B cell (primary cell): ENCODE data around the gene HYI. TPM values are rescaled to one million over a fixed set of nuclear protein-coding genes. Genes with fewer than 3 reads are reported as not detected.
"Not testable (repeated sequence)": the region's sequence is repeated elsewhere in the genome, so short reads cannot be mapped to it uniquely, and the experiment has no call there.

Experiments used
- ATAC-seq: fragments of 200-7000 bp; cut with Tn5 transposase; one replicate; pipeline ENCODE4 v1.10.0; 2021; ENCODE audit warnings: low read depth, mild to moderate bottlenecking, moderate number of reproducible peaks, moderate library complexity
- CTCF ChIA-PET: fragments of 350-600 bp; sonication (Branson Sonifier 250); formaldehyde crosslinking; loops from one replicate; lab custom pipeline; 2021; ENCODE audit warnings: antibody characterized with exemption, inconsistent platforms; lab: Charles Lee
- POLR2A ChIA-PET: fragments of 350-600 bp; sonication (Branson Sonifier 250); formaldehyde crosslinking; loops from one replicate; lab custom pipeline; 2021; ENCODE audit warnings: antibody characterized with exemption; lab: Charles Lee
- DNase-seq: peaks from one replicate; pipeline ENCODE4 v3.0.0; 2013
- H2AFZ ChIP-seq: 2 replicates; pipeline ENCODE4 v1.6.1; 2012; ENCODE audit warnings: mild to moderate bottlenecking, low read depth, low read length; ENCODE audit not compliant: insufficient read depth, poor library complexity, severe bottlenecking
- H3K27ac ChIP-seq, 2 donors: 1 replicate in 1 of 2; 2 replicates in 1 of 2; pipeline ENCODE4 v1.5.1; 2012 to 2013; ENCODE audit warnings: low read length in 2 of 2, mild to moderate bottlenecking in 2 of 2, moderate library complexity in 1 of 2
- H3K27me3 ChIP-seq, 4 experiments: fragments of 200-600 bp in 1 of 4; sonication (generic) in 1 of 4; replicated peaks in 1 of 4; 1 replicate in 2 of 4; 2 replicates in 2 of 4; pipeline versions ENCODE4 v1.6.1 to v1.7.0; 2013 to 2016; ENCODE audit warnings: low read length in 3 of 4, mild to moderate bottlenecking in 2 of 4, mixed read lengths in 1 of 4, moderate library complexity in 1 of 4; ENCODE audit not compliant: insufficient read depth in 4 of 4, control insufficient read depth in 3 of 4; ENCODE audit errors: control extremely low read depth in 1 of 4
- H3K36me3 ChIP-seq, 2 experiments: replicated peaks in 1 of 2; 1 replicate in 1 of 2; 2 replicates in 1 of 2; pipeline versions ENCODE4 v1.6.1 to v1.7.1; 2013; ENCODE audit warnings: low read length in 1 of 2; ENCODE audit not compliant: insufficient read depth in 2 of 2, control insufficient read depth in 1 of 2; ENCODE audit errors: control extremely low read depth in 1 of 2, extremely low read depth in 1 of 2
- H3K4me1 ChIP-seq, 2 donors: fragments of 200-600 bp in 1 of 2; sonication (generic) in 1 of 2; 1 replicate in 1 of 2; 2 replicates in 1 of 2; pipeline versions ENCODE4 v1.5.1 to v1.6.1; 2013 to 2017; ENCODE audit warnings: low read length in 2 of 2; ENCODE audit not compliant: control insufficient read depth in 2 of 2, insufficient read depth in 2 of 2
- H3K4me2 ChIP-seq: replicated peaks from 2 replicates; pipeline ENCODE3; 2012; ENCODE audit warnings: mild to moderate bottlenecking, low read depth, low read length; ENCODE audit not compliant: poor library complexity, severe bottlenecking
- H3K4me3 ChIP-seq, 5 experiments: fragments of 200-600 bp in 1 of 5; sonication (generic) in 1 of 5; 1 replicate in 3 of 5; 2 replicates in 2 of 5; pipeline versions ENCODE4 v1.5.1 to v1.7.0; 2011 to 2016; ENCODE audit warnings: low read length in 4 of 5, mild to moderate bottlenecking in 4 of 5, low read depth in 2 of 5, control low read depth in 1 of 5, moderate library complexity in 1 of 5; ENCODE audit not compliant: insufficient read depth in 1 of 5; ENCODE audit errors: control extremely low read depth in 1 of 5, extremely low read depth in 1 of 5
- H3K79me2 ChIP-seq: fragments of 200-600 bp; sonication (generic); one replicate; pipeline ENCODE4 v1.6.0; 2016; ENCODE audit warnings: low read length; ENCODE audit not compliant: control insufficient read depth, insufficient read depth
- H3K9ac ChIP-seq: fragments of 200-600 bp; sonication (generic); 2 replicates; pipeline ENCODE4 v1.6.1; 2017; ENCODE audit warnings: mild to moderate bottlenecking, low read length, moderate library complexity
- H3K9me3 ChIP-seq, 3 donors: one replicate each; pipeline versions ENCODE4 v1.6.1 to v1.7.1; 2013; ENCODE audit warnings: low read length in 2 of 3; ENCODE audit not compliant: control insufficient read depth in 2 of 3, insufficient read depth in 1 of 3; ENCODE audit errors: control extremely low read depth in 1 of 3
- H4K20me1 ChIP-seq: 2 replicates; pipeline ENCODE4 v1.6.0; 2012; ENCODE audit warnings: mild to moderate bottlenecking, low read length; ENCODE audit not compliant: insufficient read depth, control insufficient read depth, poor library complexity, severe bottlenecking
- H3K27ac Mint-ChIP-seq: one replicate; pipeline ENCODE4 v1.8.0; 2021; ENCODE audit warnings: mixed read lengths
- H3K27me3 Mint-ChIP-seq: one replicate; pipeline ENCODE4 v1.8.0; 2021; ENCODE audit warnings: mixed read lengths
- H3K4me1 Mint-ChIP-seq: one replicate; pipeline ENCODE4 v1.8.0; 2021; ENCODE audit warnings: mixed read lengths
- H3K4me3 Mint-ChIP-seq: one replicate; pipeline ENCODE4 v1.8.0; 2021; ENCODE audit warnings: mixed read lengths
- H3K9me3 Mint-ChIP-seq: one replicate; pipeline ENCODE4 v1.8.0; 2022; ENCODE audit warnings: mixed read lengths; ENCODE audit not compliant: insufficient read depth
- EZH2 ChIP-seq: IDR thresholded peaks from 2 replicates; pipeline ENCODE4 v1.6.1; 2012; ENCODE audit warnings: borderline replicate concordance, low read depth, mild to moderate bottlenecking, moderate library complexity, low read length; ENCODE audit not compliant: insufficient read depth, poor library complexity, severe bottlenecking
- WGBS: methylation state at CpG from one replicate; pipeline ENCODE4 v1.1.5; 2013; ENCODE audit warnings: missing lambda C conversion rate; ENCODE audit not compliant: insufficient coverage; 5-methylcytosine and 5-hydroxymethylcytosine counted together
- intact Hi-C: fragments of 100-400 bp; cut with micrococcal nuclease; formaldehyde crosslinking; loops from one replicate; pipeline ENCODE4 v1.10.0; 2022
- polyA minus RNA-seq: library from RNA; depleted of rRNA, polyadenylated mRNA; stranded (reverse); fragments of >200 nt; gene quantifications from 2 replicates; pipeline ENCODE4 v1.2.3, GENCODE V29; 2012
- polyA plus RNA-seq: library from polyadenylated mRNA; depleted of rRNA; stranded (reverse); fragments of >200 nt; gene quantifications from 2 replicates; pipeline ENCODE4 v1.2.3, GENCODE V29; 2012
- total RNA-seq, 2 donors: library from RNA; stranded (reverse); fragments of 120-200 nt in 1 of 2; gene quantifications; 1 replicate in 1 of 2; 2 replicates in 1 of 2; pipeline versions ENCODE4 v1.2.3 to v1.2.4, GENCODE V29; 2013 to 2022
- TF ChIP-seq, protein P1 (sequence below): fragments of 200-600 bp; IDR thresholded peaks from one replicate; pipeline ENCODE4 v1.8.0; 2022; ENCODE audit warnings: antibody characterized with exemption, mild to moderate bottlenecking

Gene HYI, protein sequence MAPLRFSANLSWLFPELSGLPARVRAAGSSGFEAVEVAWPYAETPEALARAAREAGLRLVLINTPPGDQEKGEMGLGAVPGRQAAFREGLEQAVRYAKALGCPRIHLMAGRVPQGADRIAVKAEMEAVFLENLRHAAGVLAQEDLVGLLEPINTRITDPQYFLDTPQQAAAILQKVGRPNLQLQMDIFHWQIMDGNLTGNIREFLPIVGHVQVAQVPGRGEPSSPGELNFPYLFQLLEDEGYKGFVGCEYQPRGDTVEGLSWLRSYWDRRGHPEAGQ
- 26.5 and 29.0 TPM in 2 replicates for total RNA-seq
- 6.8 TPM for total RNA-seq (2013)
- 10.5 and 21.0 TPM in 2 replicates for polyA plus RNA-seq
- polyA minus RNA-seq, result 4.4 and 10.2 TPM in 2 replicates

DNA sequence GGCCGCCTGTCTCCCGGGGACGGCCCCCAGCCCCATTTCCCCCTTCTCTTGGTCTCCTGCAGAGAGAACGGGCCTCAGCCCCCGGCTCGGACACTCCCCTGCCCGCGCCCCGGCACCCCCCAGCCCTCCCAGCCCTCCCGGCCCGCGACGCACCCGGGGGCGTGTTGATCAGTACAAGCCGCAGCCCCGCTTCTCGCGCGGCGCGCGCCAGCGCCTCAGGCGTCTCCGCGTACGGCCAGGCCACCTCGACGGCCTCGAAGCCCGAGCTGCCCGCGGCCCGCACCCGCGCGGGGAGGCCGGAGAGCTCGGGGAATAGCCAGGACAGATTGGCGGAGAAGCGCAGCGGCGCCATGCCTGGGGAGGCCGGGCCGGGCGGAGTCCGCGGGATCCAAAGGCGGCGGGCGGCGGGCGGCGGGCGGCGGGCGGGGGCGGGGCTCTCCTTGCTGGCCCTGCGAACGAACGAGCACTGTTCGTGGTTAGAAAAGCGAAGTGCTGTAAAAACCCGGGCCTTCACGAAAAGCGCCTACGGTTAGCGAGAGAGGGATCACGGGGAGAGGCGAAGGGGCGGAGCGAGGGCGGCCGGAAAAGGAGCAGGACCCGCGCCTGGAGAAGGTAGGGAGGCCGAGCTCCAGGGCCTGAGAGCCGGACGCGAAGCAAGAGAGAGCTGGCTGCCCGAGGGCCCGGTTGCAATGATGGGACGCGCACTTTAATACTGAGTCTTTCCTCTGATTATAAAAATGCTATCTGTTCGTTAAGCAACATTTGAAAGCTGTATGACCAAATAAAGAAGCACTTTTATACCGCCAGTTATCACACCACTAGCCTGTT is at the start of gene HYI:
Gene HYI, minus strand, starts transcription at position 490 of the 828 bp plus-strand sequence. Its CDS starts 138 bp downstream, at position 352.
- Mint-ChIP-seq H3K27ac (peak within 1 kb of the TSS; percentile 92), H3K27me3 (peaks cover 21% of the 10 kb centered on the region), H3K4me1 (peaks cover 21% of the 10 kb centered on the region), H3K4me3 (peak within 1 kb of the TSS; percentile 97), H3K9me3 (no peaks in the 10 kb centered on the region)
- Histone ChIP-seq H3K9me3 (no peaks in the 10 kb centered on the region), H3K27me3 (peaks cover 0 to 12% (median 9%) of the 10 kb centered on the region in 4 experiments), H2AFZ (peak within 1 kb of the TSS; percentile 78), H3K36me3 (peaks cover 0 to 19% of the 10 kb centered on the region in 2 experiments), H3K4me3 (peak within 1 kb of the TSS; percentile 54 to 83 (median 72)), H4K20me1 (no peaks in the 10 kb centered on the region), H3K79me2 (no peaks in the 10 kb centered on the region), H3K4me1 (peaks cover 8 to 9% of the 10 kb centered on the region in 2 donors), H3K9ac (peak within 1 kb of the TSS; percentile 72), H3K27ac (peak within 1 kb of the TSS in 1 of 2 donors; percentile 12), H3K4me2 (peak within 1 kb of the TSS; percentile 85)
- DNase-seq (peak; percentile 72), ATAC-seq (peak; percentile 71)
- CTCF ChIA-PET, result interaction anchor here (0.7 kb wide), 1 partner anchor 226 kb away, joined by 3 read pairs; no protein-coding TSS in a partner anchor
- under 1% methylated on average over 82 of the region's 87 CpGs for WGBS
- no peak for TF ChIP-seq EZH2
- TF ChIP-seq, protein P1, sequence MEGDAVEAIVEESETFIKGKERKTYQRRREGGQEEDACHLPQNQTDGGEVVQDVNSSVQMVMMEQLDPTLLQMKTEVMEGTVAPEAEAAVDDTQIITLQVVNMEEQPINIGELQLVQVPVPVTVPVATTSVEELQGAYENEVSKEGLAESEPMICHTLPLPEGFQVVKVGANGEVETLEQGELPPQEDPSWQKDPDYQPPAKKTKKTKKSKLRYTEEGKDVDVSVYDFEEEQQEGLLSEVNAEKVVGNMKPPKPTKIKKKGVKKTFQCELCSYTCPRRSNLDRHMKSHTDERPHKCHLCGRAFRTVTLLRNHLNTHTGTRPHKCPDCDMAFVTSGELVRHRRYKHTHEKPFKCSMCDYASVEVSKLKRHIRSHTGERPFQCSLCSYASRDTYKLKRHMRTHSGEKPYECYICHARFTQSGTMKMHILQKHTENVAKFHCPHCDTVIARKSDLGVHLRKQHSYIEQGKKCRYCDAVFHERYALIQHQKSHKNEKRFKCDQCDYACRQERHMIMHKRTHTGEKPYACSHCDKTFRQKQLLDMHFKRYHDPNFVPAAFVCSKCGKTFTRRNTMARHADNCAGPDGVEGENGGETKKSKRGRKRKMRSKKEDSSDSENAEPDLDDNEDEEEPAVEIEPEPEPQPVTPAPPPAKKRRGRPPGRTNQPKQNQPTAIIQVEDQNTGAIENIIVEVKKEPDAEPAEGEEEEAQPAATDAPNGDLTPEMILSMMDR, result no peak
- POLR2A ChIA-PET, result interaction anchor here (0.6 to 1.2 kb wide), 4 partner anchors 10 to 579 kb away, joined by 3 to 7 read pairs (median 4); no protein-coding TSS in a partner anchor
- intact Hi-C loops, result loop anchor here (1.0 to 2.0 kb wide), 2 partner anchors 85 to 95 kb away; partner anchors contain the start of genes CDC20 and ELOVL1

DNA sequence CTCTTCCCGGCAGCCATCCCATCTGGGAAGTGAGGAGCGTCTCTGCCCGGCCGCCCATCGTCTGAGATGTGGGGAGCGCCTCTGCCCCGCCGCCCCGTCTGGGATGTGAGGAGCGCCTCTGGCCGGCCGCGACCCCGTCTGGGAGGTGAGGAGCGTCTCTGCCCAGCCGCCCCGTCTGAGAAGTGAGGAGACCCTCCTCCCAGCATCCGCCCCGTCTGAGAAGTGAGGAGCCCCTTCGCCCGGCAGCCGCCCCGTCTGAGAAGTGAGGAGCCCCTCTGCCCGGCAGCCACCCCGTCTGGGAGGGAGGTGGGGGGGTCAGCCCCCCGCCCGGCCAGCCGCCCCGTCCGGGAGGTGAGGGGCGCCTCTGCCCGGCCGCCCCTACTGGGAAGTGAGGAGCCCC is 48.1 kb upstream of the HYI start:
- H3K4me3 ChIP-seq, POLR2A ChIA-PET, ATAC-seq, H3K9me3 Mint-ChIP-seq, intact Hi-C loops, H3K27ac Mint-ChIP-seq, DNase-seq, H2AFZ ChIP-seq, H3K9ac ChIP-seq, H4K20me1 ChIP-seq, H3K4me1 ChIP-seq, H3K4me2 ChIP-seq, CTCF ChIA-PET, H3K27ac ChIP-seq, H3K36me3 ChIP-seq, H3K79me2 ChIP-seq, H3K27me3 ChIP-seq, H3K4me3 Mint-ChIP-seq, H3K4me1 Mint-ChIP-seq, H3K9me3 ChIP-seq: not testable (repeated sequence)
- peaks cover 41% of the 10 kb centered on the region for H3K27me3 Mint-ChIP-seq
- 96% methylated on average over 9 of the region's 33 CpGs for whole genome bisulfite sequencing
